ENCODE data around the gene TCF20.
A peak's percentile ranks its signal among the peaks of the same experiment; 100 is the strongest.

TCF20 gene

GRCh38 chr22:42300259-42301076 lies 30.0 kb upstream of the TCF20 start:
- no peak for DNase-seq

- DNase-seq, result no peak
Observed at GRCh38 chr22:42299586-42300258, 29.3 kb upstream of the TCF20 start.

- DNase-seq, result no peak
Observed at GRCh38 chr22:42298746-42299145, 28.3 kb upstream of the TCF20 start.

GRCh38 chr22:42297778-42298177 lies 27.3 kb upstream of the TCF20 start:
- DNase-seq, result no peak

- no peak for DNase-seq
Observed at GRCh38 chr22:42296883-42297282, 26.4 kb upstream of the TCF20 start.

- peak; percentile 82 for DNase-seq
Observed at GRCh38 chr22:42296381-42296853, 26.0 kb upstream of the TCF20 start.

- no peak for DNase-seq
Observed at GRCh38 chr22:42294034-42294985, 23.9 kb upstream of the TCF20 start.

GRCh38 chr22:42292732-42293520 lies 22.5 kb upstream of the TCF20 start:
- no peak for DNase-seq

GRCh38 chr22:42291287-42291686 lies 20.8 kb upstream of the TCF20 start:
- no peak for DNase-seq

GRCh38 chr22:42289671-42290541 lies 19.5 kb upstream of the TCF20 start:
- peak; percentile 34 for DNase-seq

- DNase-seq, result no peak
Observed at GRCh38 chr22:42288791-42289190, 18.3 kb upstream of the TCF20 start.

GRCh38 chr22:42287174-42287890 lies 16.9 kb upstream of the TCF20 start:
- DNase-seq, result no peak

- DNase-seq, result no peak
Observed at GRCh38 chr22:42286205-42286604, 15.8 kb upstream of the TCF20 start.

GRCh38 chr22:42285604-42286003 lies 15.2 kb upstream of the TCF20 start:
- no peak for DNase-seq

GRCh38 chr22:42284643-42285181 lies 14.3 kb upstream of the TCF20 start:
- no peak for DNase-seq

- no peak for DNase-seq
Observed at GRCh38 chr22:42284202-42284591, 13.7 kb upstream of the TCF20 start.

GRCh38 chr22:42283278-42284201 lies 13.1 kb upstream of the TCF20 start:
- peak; percentile 34 for DNase-seq

- no peak for DNase-seq
Observed at GRCh38 chr22:42282943-42283277, 12.5 kb upstream of the TCF20 start.

- no peak for DNase-seq
Observed at GRCh38 chr22:42282252-42282942, 11.9 kb upstream of the TCF20 start.
